CD14-positive monocyte (primary cell): ENCODE results near the gene TMEM272. TPM values are rescaled to one million over a fixed set of nuclear protein-coding genes. Genes with fewer than 3 reads are reported as not detected.

Experiments
- DNase-seq, 3 donors: peaks; one replicate each; pipeline ENCODE4 v3.0.0-alpha.2; 2011 to 2022
- H2AFZ ChIP-seq: 2 replicates; pipeline ENCODE4 v1.6.0; 2012; ENCODE audit warnings: mild to moderate bottlenecking, low read depth, low read length, inconsistent platforms; ENCODE audit not compliant: insufficient read depth, poor library complexity, severe bottlenecking
- H3K27ac ChIP-seq, 2 donors: 1 replicate in 1 of 2; 2 replicates in 1 of 2; pipeline ENCODE4 v1.5.1; 2012 to 2013; ENCODE audit warnings: low read length in 2 of 2, control low read depth in 1 of 2, inconsistent platforms in 1 of 2, low read depth in 1 of 2, mild to moderate bottlenecking in 1 of 2
- H3K27me3 ChIP-seq, 2 donors: one replicate each; pipeline versions ENCODE4 v1.6.0 to v1.6.1; 2011 to 2013; ENCODE audit warnings: low read length in 2 of 2; ENCODE audit not compliant: control insufficient read depth in 2 of 2, insufficient read depth in 2 of 2
- H3K36me3 ChIP-seq, 2 donors: replicated peaks in 1 of 2; 1 replicate in 1 of 2; 2 replicates in 1 of 2; pipeline versions ENCODE4 v1.5.1 to v1.6.1; 2012 to 2013; ENCODE audit warnings: low read length in 2 of 2, control low read depth in 1 of 2, inconsistent platforms in 1 of 2, mild to moderate bottlenecking in 1 of 2; ENCODE audit not compliant: insufficient read depth in 2 of 2, control insufficient read depth in 1 of 2
- H3K4me1 ChIP-seq, 2 donors: 1 replicate in 1 of 2; 2 replicates in 1 of 2; pipeline versions ENCODE4 v1.5.1 to v1.6.1; 2012 to 2013; ENCODE audit warnings: low read length in 2 of 2, control low read depth in 1 of 2, inconsistent platforms in 1 of 2, mild to moderate bottlenecking in 1 of 2, moderate library complexity in 1 of 2; ENCODE audit not compliant: insufficient read depth in 2 of 2, control insufficient read depth in 1 of 2
- H3K4me2 ChIP-seq: replicated peaks from 2 replicates; pipeline ENCODE3; 2012; ENCODE audit warnings: low read length, moderate library complexity, mild to moderate bottlenecking; ENCODE audit not compliant: poor library complexity, severe bottlenecking; ENCODE audit errors: extremely low read depth
- H3K4me3 ChIP-seq, 3 experiments: fragments of 200-600 bp in 1 of 3; sonication (generic) in 1 of 3; replicated peaks in 1 of 3; 1 replicate in 2 of 3; 2 replicates in 1 of 3; pipeline ENCODE4 v1.5.1; 2011 to 2013; ENCODE audit warnings: low read length in 3 of 3, mild to moderate bottlenecking in 3 of 3, control low read depth in 2 of 3, low read depth in 2 of 3, inconsistent platforms in 1 of 3, moderate library complexity in 1 of 3
- H3K79me2 ChIP-seq: 2 replicates; pipeline ENCODE4 v1.6.0; 2012; ENCODE audit warnings: mild to moderate bottlenecking, control low read depth, inconsistent platforms, low read length, moderate library complexity; ENCODE audit not compliant: insufficient read depth
- H3K9ac ChIP-seq: 2 replicates; pipeline ENCODE4 v1.6.0; 2017; ENCODE audit warnings: low read length, mild to moderate bottlenecking; ENCODE audit not compliant: insufficient read depth, poor library complexity, severe bottlenecking
- H3K9me3 ChIP-seq, 2 donors: replicated peaks in 1 of 2; 1 replicate in 1 of 2; 2 replicates in 1 of 2; pipeline versions ENCODE4 v1.5.1 to v1.6.1; 2012 to 2013; ENCODE audit warnings: low read length in 2 of 2, control low read depth in 1 of 2; ENCODE audit not compliant: control insufficient read depth in 1 of 2, insufficient read depth in 1 of 2
- H4K20me1 ChIP-seq: 2 replicates; pipeline ENCODE4 v1.6.0; 2012; ENCODE audit warnings: mild to moderate bottlenecking, low read length, control low read depth, moderate library complexity; ENCODE audit not compliant: insufficient read depth
- H3K27ac Mint-ChIP-seq, 7 donors: one replicate each; pipeline ENCODE4 v1.8.0; 2020; ENCODE audit warnings: mild to moderate bottlenecking in 7 of 7, mixed read lengths in 7 of 7, moderate library complexity in 6 of 7, inconsistent platforms in 2 of 7
- H3K27me3 Mint-ChIP-seq, 3 donors: one replicate each; pipeline ENCODE4 v1.8.0; 2021 to 2022; ENCODE audit warnings: low read depth in 3 of 3, mild to moderate bottlenecking in 3 of 3, mixed read lengths in 3 of 3, moderate library complexity in 3 of 3, inconsistent platforms in 1 of 3
- H3K36me3 Mint-ChIP-seq, 2 donors: one replicate each; pipeline ENCODE4 v1.8.0; 2020; ENCODE audit warnings: mixed read lengths in 2 of 2, inconsistent platforms in 1 of 2, mild to moderate bottlenecking in 1 of 2
- H3K4me1 Mint-ChIP-seq: one replicate; pipeline ENCODE4 v1.8.0; 2020; ENCODE audit warnings: mild to moderate bottlenecking, mixed read lengths
- H3K4me3 Mint-ChIP-seq, 2 donors: one replicate each; pipeline ENCODE4 v1.8.0; 2020; ENCODE audit warnings: mild to moderate bottlenecking in 2 of 2, mixed read lengths in 2 of 2, moderate library complexity in 1 of 2
- H3K9me3 Mint-ChIP-seq, 7 donors: one replicate each; pipeline ENCODE4 v1.8.0; 2020 to 2022; ENCODE audit warnings: mixed read lengths in 7 of 7, mild to moderate bottlenecking in 6 of 7, moderate library complexity in 6 of 7, inconsistent platforms in 2 of 7
- WGBS: methylation state at CpG from one replicate; pipeline ENCODE4 v1.1.5; 2013; ENCODE audit warnings: missing lambda C conversion rate; ENCODE audit not compliant: insufficient coverage; 5-methylcytosine and 5-hydroxymethylcytosine counted together
- intact Hi-C, 2 donors: fragments of 100-400 bp; cut with micrococcal nuclease; formaldehyde crosslinking; loops; one replicate each; pipeline versions ENCODE4 v1.15.0 to v1.15.1; 2023
- polyA plus RNA-seq, 3 donors: library from polyadenylated mRNA; depleted of rRNA in 1 of 3; unstranded in 2 of 3; stranded (reverse) in 1 of 3; fragments of 300-500 nt in 2 of 3; fragments of >200 nt in 1 of 3; fragmentation: Illumina TruSeq in 2 of 3; gene quantifications; 1 replicate in 2 of 3; 2 replicates in 1 of 3; pipeline ENCODE4 v1.2.3, GENCODE V29; 2012 to 2021
- TF ChIP-seq, protein P1 (sequence below): fragments of 200-600 bp; IDR thresholded peaks from one replicate; pipeline ENCODE4 v1.8.0; 2022; ENCODE audit warnings: antibody characterized with exemption, mild to moderate bottlenecking

TMEM272 gene
- polyA plus RNA-seq, 3 donors, result 0.07 TPM; not detected in 2

DNA sequence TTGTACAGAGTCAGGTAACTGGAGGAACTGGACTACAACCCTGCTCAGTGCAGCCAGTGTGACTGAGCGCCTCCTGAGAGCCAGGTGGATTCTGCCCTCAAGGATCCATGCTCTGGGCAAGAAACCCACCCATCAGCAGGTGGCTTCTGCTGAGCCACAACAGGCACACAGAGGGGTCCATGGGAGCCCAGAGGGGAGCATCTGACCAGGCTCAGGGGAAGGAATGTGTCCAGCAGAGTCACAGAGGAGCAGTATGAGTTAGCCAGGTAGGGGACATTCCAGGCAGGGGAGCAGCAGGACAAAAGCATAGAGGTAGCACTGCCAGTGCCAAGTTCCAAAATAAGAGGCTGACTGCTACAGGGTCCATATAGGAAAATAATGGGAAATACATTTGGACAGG lies 60.9 kb downstream of the TMEM272 start:
- no peak overlapping the region for H3K9ac ChIP-seq
- 100% methylated on average over 1 of the region's 1 CpG for WGBS
- no peaks in the 10 kb centered on the region for H3K79me2 ChIP-seq
- Mint-ChIP-seq H3K4me1 (peaks cover 3% of the 10 kb centered on the region), H3K4me3 (no peak overlapping the region), H3K27me3 (peaks cover 2 to 3% (median 3%) of the 10 kb centered on the region in 3 donors), H3K9me3 (no peaks in the 10 kb centered on the region), H3K36me3 (peaks cover 6 to 10% of the 10 kb centered on the region in 2 donors), H3K27ac (no peak overlapping the region)
- TF ChIP-seq, protein P1, sequence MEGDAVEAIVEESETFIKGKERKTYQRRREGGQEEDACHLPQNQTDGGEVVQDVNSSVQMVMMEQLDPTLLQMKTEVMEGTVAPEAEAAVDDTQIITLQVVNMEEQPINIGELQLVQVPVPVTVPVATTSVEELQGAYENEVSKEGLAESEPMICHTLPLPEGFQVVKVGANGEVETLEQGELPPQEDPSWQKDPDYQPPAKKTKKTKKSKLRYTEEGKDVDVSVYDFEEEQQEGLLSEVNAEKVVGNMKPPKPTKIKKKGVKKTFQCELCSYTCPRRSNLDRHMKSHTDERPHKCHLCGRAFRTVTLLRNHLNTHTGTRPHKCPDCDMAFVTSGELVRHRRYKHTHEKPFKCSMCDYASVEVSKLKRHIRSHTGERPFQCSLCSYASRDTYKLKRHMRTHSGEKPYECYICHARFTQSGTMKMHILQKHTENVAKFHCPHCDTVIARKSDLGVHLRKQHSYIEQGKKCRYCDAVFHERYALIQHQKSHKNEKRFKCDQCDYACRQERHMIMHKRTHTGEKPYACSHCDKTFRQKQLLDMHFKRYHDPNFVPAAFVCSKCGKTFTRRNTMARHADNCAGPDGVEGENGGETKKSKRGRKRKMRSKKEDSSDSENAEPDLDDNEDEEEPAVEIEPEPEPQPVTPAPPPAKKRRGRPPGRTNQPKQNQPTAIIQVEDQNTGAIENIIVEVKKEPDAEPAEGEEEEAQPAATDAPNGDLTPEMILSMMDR, result no peak
- H3K4me2 ChIP-seq, result no peak overlapping the region
- no peaks in the 10 kb centered on the region for H3K9me3 ChIP-seq
- no peaks in the 10 kb centered on the region for H3K4me1 ChIP-seq
- no peak for DNase-seq
- intact Hi-C loops, result no loop called here
- no peak overlapping the region for H2AFZ ChIP-seq
- no peaks in the 10 kb centered on the region for H3K36me3 ChIP-seq
- no peak overlapping the region for H3K27ac ChIP-seq
- H3K4me3 ChIP-seq, result no peak overlapping the region
- no peaks in the 10 kb centered on the region for H3K27me3 ChIP-seq
- H4K20me1 ChIP-seq, result no peaks in the 10 kb centered on the region

DNA sequence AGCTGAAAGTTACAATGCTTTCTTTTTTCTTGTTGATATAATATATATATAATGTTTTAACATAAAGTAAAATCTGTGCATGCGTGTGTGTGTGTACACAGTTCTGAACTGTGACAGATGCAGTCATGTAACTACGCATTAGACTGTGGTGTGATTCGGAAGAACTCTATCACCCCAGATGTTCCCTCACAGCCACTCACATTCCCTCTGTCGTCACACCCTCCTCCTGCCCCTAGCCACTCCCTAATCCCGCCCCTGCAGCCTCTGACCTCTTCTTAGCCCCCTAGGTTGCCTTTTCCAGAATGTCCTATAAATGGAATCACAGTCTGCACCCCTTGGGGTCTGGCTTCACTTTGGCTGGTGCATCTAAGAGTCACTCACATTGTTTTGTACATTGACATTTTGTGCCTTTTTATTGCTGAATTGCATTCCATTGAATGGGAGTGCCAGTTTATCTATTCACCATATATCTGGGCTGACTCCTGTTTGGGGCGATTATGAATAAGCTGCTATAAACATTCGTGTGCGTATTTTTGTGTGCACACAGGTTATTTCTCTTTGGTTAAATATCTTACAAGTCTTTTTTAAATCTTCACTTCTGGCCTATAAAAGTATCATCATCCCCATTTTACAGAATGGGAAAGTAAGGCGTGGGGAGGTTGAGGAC lies 61.4 kb downstream of the TMEM272 start:
- WGBS, result 79% methylated on average over 5 of the region's 9 CpGs
- DNase-seq, result no peak
- Histone ChIP-seq H3K9ac (no peak overlapping the region), H2AFZ (no peak overlapping the region), H3K4me2 (no peak overlapping the region), H3K27me3 (peaks cover 0 to under 1% of the 10 kb centered on the region in 2 donors), H3K27ac (no peak overlapping the region), H3K79me2 (no peaks in the 10 kb centered on the region), H4K20me1 (no peaks in the 10 kb centered on the region), H3K4me3 (no peak overlapping the region), H3K9me3 (no peaks in the 10 kb centered on the region), H3K36me3 (no peaks in the 10 kb centered on the region), H3K4me1 (peaks cover 0 to under 1% of the 10 kb centered on the region in 2 donors)
- peaks cover 4% of the 10 kb centered on the region for H3K4me1 Mint-ChIP-seq
- intact Hi-C loops, result no loop called here
- no peak overlapping the region for H3K27ac Mint-ChIP-seq
- TF ChIP-seq, protein P1, result no peak
- peaks cover 3 to 10% of the 10 kb centered on the region in 2 donors for H3K36me3 Mint-ChIP-seq
- no peak overlapping the region for H3K4me3 Mint-ChIP-seq
- peaks cover 3 to 4% (median 4%) of the 10 kb centered on the region in 3 donors for H3K27me3 Mint-ChIP-seq
- no peaks in the 10 kb centered on the region for H3K9me3 Mint-ChIP-seq
